Ascending aorta (tissue), 2 donors: ENCODE measurements around the gene LDLRAD2. TPM values are rescaled to one million over a fixed set of nuclear protein-coding genes. Genes with fewer than 3 reads are reported as not detected.
"Not testable (repeated sequence)": the region's sequence is repeated elsewhere in the genome, so short reads cannot be mapped to it uniquely, and the experiment has no call there.

Experiments
- DNase-seq, 2 donors: peaks; one replicate each; pipeline ENCODE4 v3.0.0-alpha.2; 2019; ENCODE audit warnings: low spot score in 2 of 2
- H3K27ac ChIP-seq, 2 donors: fragments of 200-600 bp; sonication (generic); one replicate each; pipeline ENCODE4 v1.5.1; 2016 to 2017; ENCODE audit warnings: mild to moderate bottlenecking in 1 of 2
- H3K27me3 ChIP-seq: fragments of 200-600 bp; sonication (generic); one replicate; pipeline ENCODE4 v1.5.1; 2017
- H3K36me3 ChIP-seq, 2 donors: fragments of 200-600 bp; sonication (generic); one replicate each; pipeline ENCODE4 v1.5.1; 2016
- H3K4me1 ChIP-seq, 2 donors: fragments of 200-600 bp; sonication (generic); one replicate each; pipeline ENCODE4 v1.5.1; 2016 to 2017; ENCODE audit warnings: mild to moderate bottlenecking in 1 of 2
- H3K4me3 ChIP-seq, 2 donors: fragments of 200-600 bp; sonication (generic); one replicate each; pipeline ENCODE4 v1.5.1; 2016 to 2017; ENCODE audit warnings: mild to moderate bottlenecking in 1 of 2
- H3K9me3 ChIP-seq, 2 donors: fragments of 200-600 bp; sonication (generic); one replicate each; pipeline ENCODE4 v1.5.1; 2016
- intact Hi-C: fragments of 100-400 bp; cut with DNase I; formaldehyde crosslinking; loops from one replicate; pipeline ENCODE4 v1.15.1; 2023
- total RNA-seq: library from RNA; depleted of rRNA; stranded (reverse); fragments of >200 nt; gene quantifications from one replicate; pipeline ENCODE4 v1.1.0, GENCODE V29; 2016
- TF ChIP-seq, protein P1 (sequence below), 3 experiments: fragments of 200-600 bp in 2 of 3; fragments of 450-650 bp in 1 of 3; sonication (generic) in 2 of 3; IDR thresholded peaks; one replicate each; pipeline ENCODE4 v1.5.1; 2016 to 2019; ENCODE audit warnings: antibody characterized with exemption in 3 of 3, mild to moderate bottlenecking in 1 of 3, moderate library complexity in 1 of 3

Gene LDLRAD2
- total RNA-seq, 1 donor from 2014 or later = not detected

GRCh38 chr1:21770201-21770600 lies 41.9 kb upstream of the LDLRAD2 start:
- H3K27me3 ChIP-seq = no peaks in the 10 kb centered on the region
- no peaks in the 10 kb centered on the region for H3K9me3 ChIP-seq
- H3K4me1 ChIP-seq = peaks cover 0 to 4% of the 10 kb centered on the region in 2 donors
- no peak overlapping the region for H3K27ac ChIP-seq
- H3K36me3 ChIP-seq = no peaks in the 10 kb centered on the region
- no peak overlapping the region for H3K4me3 ChIP-seq
- TF ChIP-seq, protein P1, sequence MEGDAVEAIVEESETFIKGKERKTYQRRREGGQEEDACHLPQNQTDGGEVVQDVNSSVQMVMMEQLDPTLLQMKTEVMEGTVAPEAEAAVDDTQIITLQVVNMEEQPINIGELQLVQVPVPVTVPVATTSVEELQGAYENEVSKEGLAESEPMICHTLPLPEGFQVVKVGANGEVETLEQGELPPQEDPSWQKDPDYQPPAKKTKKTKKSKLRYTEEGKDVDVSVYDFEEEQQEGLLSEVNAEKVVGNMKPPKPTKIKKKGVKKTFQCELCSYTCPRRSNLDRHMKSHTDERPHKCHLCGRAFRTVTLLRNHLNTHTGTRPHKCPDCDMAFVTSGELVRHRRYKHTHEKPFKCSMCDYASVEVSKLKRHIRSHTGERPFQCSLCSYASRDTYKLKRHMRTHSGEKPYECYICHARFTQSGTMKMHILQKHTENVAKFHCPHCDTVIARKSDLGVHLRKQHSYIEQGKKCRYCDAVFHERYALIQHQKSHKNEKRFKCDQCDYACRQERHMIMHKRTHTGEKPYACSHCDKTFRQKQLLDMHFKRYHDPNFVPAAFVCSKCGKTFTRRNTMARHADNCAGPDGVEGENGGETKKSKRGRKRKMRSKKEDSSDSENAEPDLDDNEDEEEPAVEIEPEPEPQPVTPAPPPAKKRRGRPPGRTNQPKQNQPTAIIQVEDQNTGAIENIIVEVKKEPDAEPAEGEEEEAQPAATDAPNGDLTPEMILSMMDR (IDR thresholded peaks at IDR 0.05) = no peak
- no peak for DNase-seq
- intact Hi-C loops = no loop called here

GRCh38 chr1:21770602-21771001 lies 41.5 kb upstream of the LDLRAD2 start:
- H3K4me1 ChIP-seq, intact Hi-C loops, H3K27ac ChIP-seq, H3K4me3 ChIP-seq, H3K36me3 ChIP-seq, H3K27me3 ChIP-seq, DNase-seq, H3K9me3 ChIP-seq: not testable (repeated sequence)

DNA sequence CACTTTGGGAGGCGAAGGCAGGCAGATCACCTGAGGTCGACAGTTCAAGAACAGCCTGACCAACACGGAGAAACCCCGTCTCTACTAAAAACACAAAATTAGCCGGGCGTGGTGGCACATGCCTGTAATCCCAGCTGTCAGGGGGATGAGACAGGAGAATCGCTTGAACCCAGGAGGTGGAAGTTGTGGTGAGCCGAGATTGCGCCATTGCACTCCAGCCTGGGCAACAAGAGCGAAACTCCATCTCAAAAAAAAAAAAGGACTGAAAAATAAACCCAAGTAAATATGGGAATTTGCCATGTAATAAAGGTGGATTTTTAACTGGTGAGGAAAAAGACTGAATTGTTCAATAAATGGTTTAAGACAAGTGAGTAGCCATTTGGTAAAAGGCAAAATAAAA lies 40.4 kb upstream of the LDLRAD2 start:
- DNase-seq, H3K36me3 ChIP-seq, H3K27me3 ChIP-seq, H3K4me3 ChIP-seq, H3K4me1 ChIP-seq, H3K27ac ChIP-seq, H3K9me3 ChIP-seq, intact Hi-C loops: not testable (repeated sequence)

- H3K27ac ChIP-seq = no peak overlapping the region
- no peaks in the 10 kb centered on the region for H3K4me1 ChIP-seq
- no peak for DNase-seq
These were observed 38.5 kb upstream of the LDLRAD2 start for GRCh38 chr1:21773585-21773984.

DNA sequence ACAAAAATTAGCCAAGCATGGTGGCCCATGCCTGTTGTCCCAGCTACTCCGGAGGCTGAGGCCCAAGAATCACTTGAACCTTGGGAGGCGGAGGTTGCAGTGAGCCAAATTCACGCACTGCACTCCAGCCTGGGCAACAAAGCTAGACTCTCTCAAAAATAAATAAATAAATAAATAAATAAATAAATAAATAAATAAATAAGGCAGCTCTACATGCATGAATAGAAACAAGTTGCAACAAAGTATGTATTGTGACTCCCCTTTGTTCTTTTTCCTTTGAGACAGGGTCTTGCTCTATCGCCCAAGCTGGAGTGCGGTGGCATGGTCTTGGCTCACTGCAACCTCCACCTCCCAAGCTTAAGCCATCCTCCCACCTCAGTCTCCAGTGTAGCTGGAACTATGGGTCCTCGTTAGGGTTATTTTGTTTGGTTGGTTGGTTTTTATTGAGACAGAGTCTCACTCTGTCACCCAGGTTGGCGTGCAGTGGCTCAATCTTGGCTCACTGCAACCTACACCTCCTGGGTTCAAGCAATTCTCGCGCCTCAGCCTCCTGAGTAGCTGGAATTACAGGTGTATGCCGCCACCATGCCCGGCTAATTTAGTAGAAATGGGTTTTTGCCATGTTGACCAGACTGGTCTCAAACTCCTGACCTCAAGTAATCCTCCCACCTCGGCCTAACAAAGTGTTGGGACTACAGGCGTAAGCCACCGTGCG lies 37.1 kb upstream of the LDLRAD2 start:
- Histone ChIP-seq H3K27me3 (no peaks in the 10 kb centered on the region), H3K4me1 (peaks cover 0 to 2% of the 10 kb centered on the region in 2 donors), H3K9me3 (no peaks in the 10 kb centered on the region), H3K4me3 (no peak overlapping the region), H3K27ac (no peak overlapping the region), H3K36me3 (no peaks in the 10 kb centered on the region)
- no peak for DNase-seq
- TF ChIP-seq, protein P1 (IDR thresholded peaks at IDR 0.05) = no peak
- intact Hi-C loops = no loop called here

More at GRCh38 chr1:21773585-21773984, 38.5 kb upstream of the LDLRAD2 start:
- TF ChIP-seq, protein P1 (IDR thresholded peaks at IDR 0.05) = no peak
- H3K4me3 ChIP-seq = no peak overlapping the region
- no peaks in the 10 kb centered on the region for H3K27me3 ChIP-seq
- intact Hi-C loops = no loop called here
- no peaks in the 10 kb centered on the region for H3K9me3 ChIP-seq
- no peaks in the 10 kb centered on the region for H3K36me3 ChIP-seq

DNA sequence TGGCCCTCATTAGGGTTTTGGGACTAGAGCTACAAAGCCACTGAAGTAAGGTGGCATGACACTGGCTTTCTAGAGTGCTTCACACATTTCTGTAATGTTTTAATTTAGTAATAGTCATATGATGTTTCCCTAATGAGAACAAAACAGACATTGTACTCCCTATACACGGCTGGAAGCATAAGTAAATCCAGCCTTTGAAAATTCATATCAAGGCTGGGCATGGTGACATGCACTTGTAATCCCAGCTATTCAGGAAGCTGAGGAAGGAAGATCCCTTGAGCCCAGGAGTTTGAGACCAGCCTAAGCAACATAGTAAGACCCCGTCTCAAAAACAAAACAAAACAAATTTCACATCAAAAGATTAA lies 36.5 kb upstream of the LDLRAD2 start:
- Histone ChIP-seq H3K36me3 (no peaks in the 10 kb centered on the region), H3K27ac (no peak overlapping the region), H3K27me3 (no peaks in the 10 kb centered on the region), H3K4me3 (no peak overlapping the region), H3K4me1 (peaks cover 0 to 2% of the 10 kb centered on the region in 2 donors), H3K9me3 (no peaks in the 10 kb centered on the region)
- TF ChIP-seq, protein P1 (IDR thresholded peaks at IDR 0.05) = no peak
- intact Hi-C loops = no loop called here
- DNase-seq = no peak
